HCT116 (cell line): ENCODE measurements around the gene RALGPS1.

Experiments used
- CTCF ChIP-seq, 3 experiments: fragments of 200-600 bp in 1 of 3; sonication (generic) in 1 of 3; IDR thresholded peaks in 2 of 3; conservative IDR thresholded peaks in 1 of 3; 2 replicates each; pipeline ENCODE4 v1.5.1; 2012 to 2017; ENCODE audit warnings: low read depth in 2 of 3, low read length in 2 of 3, antibody characterized with exemption in 1 of 3, borderline replicate concordance in 1 of 3, control low read depth in 1 of 3, mild to moderate bottlenecking in 1 of 3, mixed read lengths in 1 of 3, mixed run types in 1 of 3, moderate library complexity in 1 of 3; ENCODE audit not compliant: insufficient read depth in 1 of 3
- POLR2A ChIP-seq: IDR thresholded peaks from 2 replicates; pipeline ENCODE4 v1.7.0; 2011; ENCODE audit warnings: borderline replicate concordance; ENCODE audit not compliant: insufficient read depth, insufficient read length; ENCODE audit errors: extremely low read depth
- SIN3A ChIP-seq: IDR thresholded peaks from 2 replicates; pipeline ENCODE4 v1.6.1; 2012; ENCODE audit warnings: low read depth

GRCh38 chr9:127173063-127173462 is 258.5 kb downstream of the RALGPS1 start:
- no peak for TF ChIP-seq CTCF (IDR thresholded peaks at IDR 0.05 in 2 of 3, conservative IDR thresholded peaks at IDR 0.05 in 1 of 3; ENCODE audit: borderline replicate concordance in 1 of 3, insufficient read depth in 1 of 3, low read depth in 2 of 3, low read length in 2 of 3)
- TF ChIP-seq POLR2A = no peak
- no peak for TF ChIP-seq SIN3A
